Neural cell (in vitro differentiated cells): Measurements from ENCODE around the gene PHAX.

ENCODE experiments used
- EP300 ChIP-seq: fragments of 450-650 bp; conservative IDR thresholded peaks from 2 replicates; pipeline ENCODE4 v1.6.1; 2014; ENCODE audit warnings: antibody characterized with exemption, mild to moderate bottlenecking, moderate library complexity; ENCODE audit not compliant: poor library complexity, severe bottlenecking
- EZH2 ChIP-seq: fragments of 200-600, 300-800 bp; shearing (Covaris generic), sonication (generic); IDR thresholded peaks from 2 replicates; pipeline ENCODE4 v1.6.1; 2014; ENCODE audit warnings: antibody characterized with exemption, low read length, borderline replicate concordance, mild to moderate bottlenecking; ENCODE audit not compliant: insufficient read depth, poor library complexity, severe bottlenecking
- POLR2AphosphoS5 ChIP-seq: IDR thresholded peaks from 2 replicates; pipeline ENCODE4 v1.6.1; 2012
- RAD21 ChIP-seq: fragments of 450-650 bp; conservative IDR thresholded peaks from 2 replicates; pipeline ENCODE4 v1.6.1; 2014; ENCODE audit warnings: antibody characterized with exemption, mild to moderate bottlenecking, moderate library complexity
- SMC3 ChIP-seq: fragments of 450-650 bp; conservative IDR thresholded peaks from 2 replicates; pipeline ENCODE4 v1.6.1; 2014; ENCODE audit warnings: antibody characterized with exemption, mild to moderate bottlenecking, moderate library complexity; ENCODE audit not compliant: poor library complexity
- TAF1 ChIP-seq: IDR thresholded peaks from 2 replicates; pipeline ENCODE4 v1.6.1; 2012; ENCODE audit warnings: low read depth
- TF ChIP-seq, protein P1 (sequence below): fragments of 450-650 bp; IDR thresholded peaks from 2 replicates; pipeline ENCODE4 v1.5.1; 2014; ENCODE audit warnings: antibody characterized with exemption, mild to moderate bottlenecking, moderate library complexity; ENCODE audit not compliant: poor library complexity, severe bottlenecking

DNA sequence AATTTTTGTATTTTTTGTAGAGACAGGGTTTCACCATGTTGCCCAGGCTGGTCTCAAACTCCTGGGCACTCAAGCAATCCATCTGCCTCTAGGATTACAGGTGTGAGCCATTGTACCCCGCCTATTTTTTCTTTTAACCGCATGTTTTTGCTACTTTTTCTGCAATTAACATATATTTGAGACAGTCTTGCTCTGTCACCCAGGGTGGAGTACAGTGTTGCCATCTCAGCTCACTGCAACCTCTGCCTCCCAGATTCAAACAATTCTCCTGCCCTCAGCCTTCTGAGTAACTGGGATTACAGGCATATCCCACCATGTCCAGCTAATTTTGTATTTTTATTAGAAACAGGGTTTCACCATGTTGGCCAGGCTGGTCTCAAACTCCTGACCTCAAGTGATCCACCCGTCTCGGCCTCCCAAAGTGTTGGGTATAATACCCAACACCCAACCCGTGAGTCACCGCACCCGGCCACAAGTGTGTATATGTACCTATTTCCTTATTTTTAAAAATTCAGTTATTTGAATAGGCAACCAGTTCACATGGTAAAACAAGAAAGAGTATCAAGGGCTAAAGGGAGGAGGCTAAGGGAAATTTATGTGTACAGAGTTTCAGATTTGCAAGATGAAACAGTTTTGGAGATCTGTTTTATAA is 13.3 kb downstream of the PHAX start:
- TF ChIP-seq, protein P1, sequence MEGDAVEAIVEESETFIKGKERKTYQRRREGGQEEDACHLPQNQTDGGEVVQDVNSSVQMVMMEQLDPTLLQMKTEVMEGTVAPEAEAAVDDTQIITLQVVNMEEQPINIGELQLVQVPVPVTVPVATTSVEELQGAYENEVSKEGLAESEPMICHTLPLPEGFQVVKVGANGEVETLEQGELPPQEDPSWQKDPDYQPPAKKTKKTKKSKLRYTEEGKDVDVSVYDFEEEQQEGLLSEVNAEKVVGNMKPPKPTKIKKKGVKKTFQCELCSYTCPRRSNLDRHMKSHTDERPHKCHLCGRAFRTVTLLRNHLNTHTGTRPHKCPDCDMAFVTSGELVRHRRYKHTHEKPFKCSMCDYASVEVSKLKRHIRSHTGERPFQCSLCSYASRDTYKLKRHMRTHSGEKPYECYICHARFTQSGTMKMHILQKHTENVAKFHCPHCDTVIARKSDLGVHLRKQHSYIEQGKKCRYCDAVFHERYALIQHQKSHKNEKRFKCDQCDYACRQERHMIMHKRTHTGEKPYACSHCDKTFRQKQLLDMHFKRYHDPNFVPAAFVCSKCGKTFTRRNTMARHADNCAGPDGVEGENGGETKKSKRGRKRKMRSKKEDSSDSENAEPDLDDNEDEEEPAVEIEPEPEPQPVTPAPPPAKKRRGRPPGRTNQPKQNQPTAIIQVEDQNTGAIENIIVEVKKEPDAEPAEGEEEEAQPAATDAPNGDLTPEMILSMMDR: no peak
- TF ChIP-seq POLR2AphosphoS5 (no peak), EP300 (no peak), EZH2 (no peak), TAF1 (no peak), SMC3 (no peak), RAD21 (no peak)
